GM23338 (cell line): ENCODE results near the gene SOAT2. TPM values are rescaled to one million over a fixed set of nuclear protein-coding genes. Genes with fewer than 3 reads are reported as not detected.

Experiments used
- ATAC-seq: fragments of 200-7000 bp; cut with Tn5 transposase; 3 replicates; pipeline ENCODE4 v1.9.1; 2020
- DNase-seq: peaks from one replicate; pipeline ENCODE4 v3.0.0-alpha.2; 2015; ENCODE audit warnings: low spot score
- H2AFZ ChIP-seq: fragments of 200-600 bp; sonication (generic); 2 replicates; pipeline ENCODE4 v1.8.0; 2016; ENCODE audit warnings: antibody characterized with exemption, mild to moderate bottlenecking, moderate library complexity
- H3F3A ChIP-seq: fragments of 200-600 bp; sonication (generic); replicated peaks from 2 replicates; pipeline ENCODE4 v1.8.0; 2017; ENCODE audit warnings: antibody characterized with exemption, mixed run types, low read depth
- H3K27ac ChIP-seq: fragments of 200-600 bp; sonication (generic); 2 replicates; pipeline ENCODE4 v1.6.1; 2016; ENCODE audit warnings: low read depth
- H3K27me3 ChIP-seq: fragments of 200-600 bp; sonication (generic); 2 replicates; pipeline ENCODE4 v1.8.0; 2016; ENCODE audit warnings: mild to moderate bottlenecking, mixed run types, moderate library complexity; ENCODE audit not compliant: insufficient read depth
- H3K36me3 ChIP-seq: fragments of 200-600 bp; sonication (generic); 2 replicates; pipeline ENCODE4 v1.8.0; 2016; ENCODE audit warnings: mild to moderate bottlenecking; ENCODE audit not compliant: insufficient read depth
- H3K4me1 ChIP-seq: fragments of 200-600 bp; sonication (generic); 2 replicates; pipeline ENCODE4 v1.8.0; 2016; ENCODE audit warnings: mild to moderate bottlenecking, moderate library complexity; ENCODE audit not compliant: insufficient read depth
- H3K4me2 ChIP-seq: fragments of 200-600 bp; sonication (generic); 2 replicates; pipeline ENCODE4 v1.7.1; 2017; ENCODE audit warnings: mixed run types
- H3K4me3 ChIP-seq: fragments of 200-600 bp; sonication (generic); 2 replicates; pipeline ENCODE4 v1.6.1; 2016; ENCODE audit warnings: mixed run types
- H3K79me2 ChIP-seq: fragments of 200-600 bp; sonication (generic); replicated peaks from 2 replicates; pipeline ENCODE4 v1.8.0; 2017; ENCODE audit warnings: mild to moderate bottlenecking; ENCODE audit not compliant: insufficient read depth
- H3K9me2 ChIP-seq: fragments of 200-600 bp; sonication (generic); 2 replicates; pipeline ENCODE4 v1.8.0; 2017; ENCODE audit not compliant: insufficient read depth
- H4K20me1 ChIP-seq: fragments of 200-600 bp; sonication (generic); replicated peaks from 2 replicates; pipeline ENCODE4 v1.8.0; 2017; ENCODE audit warnings: mild to moderate bottlenecking; ENCODE audit not compliant: insufficient read depth
- H3K27ac Mint-ChIP-seq: 2 replicates; pipeline ENCODE4 v1.8.0; 2020; ENCODE audit warnings: inconsistent platforms, mild to moderate bottlenecking, moderate library complexity, mixed read lengths
- H3K27me3 Mint-ChIP-seq: 3 replicates; pipeline ENCODE4 v1.8.0; 2022; ENCODE audit warnings: low read depth, mild to moderate bottlenecking, moderate library complexity, mixed read lengths, inconsistent platforms; ENCODE audit not compliant: insufficient read depth, poor library complexity
- H3K36me3 Mint-ChIP-seq: 3 replicates; pipeline ENCODE4 v1.8.0; 2021; ENCODE audit warnings: low read depth, mild to moderate bottlenecking, inconsistent platforms, moderate library complexity, mixed read lengths
- H3K4me1 Mint-ChIP-seq: 3 replicates; pipeline ENCODE4 v1.8.0; 2020; ENCODE audit warnings: mild to moderate bottlenecking, inconsistent platforms, mixed read lengths
- H3K4me3 Mint-ChIP-seq: 3 replicates; pipeline ENCODE4 v1.8.0; 2021; ENCODE audit warnings: moderate library complexity, mild to moderate bottlenecking, inconsistent platforms, mixed read lengths
- H3K9me3 Mint-ChIP-seq: 3 replicates; pipeline ENCODE4 v1.8.0; 2020; ENCODE audit warnings: moderate library complexity, mild to moderate bottlenecking, inconsistent platforms, mixed read lengths
- CREB1 ChIP-seq: fragments of 250-450 bp; sonication (Bioruptor Pico); IDR thresholded peaks from 2 replicates; pipeline ENCODE4 v1.5.0; 2020; ENCODE audit warnings: low read depth, mild to moderate bottlenecking, moderate library complexity
- EZH2 ChIP-seq: fragments of 200-600 bp; sonication (generic); IDR thresholded peaks from one replicate; pipeline ENCODE4 v1.8.0; 2017; ENCODE audit warnings: antibody characterized with exemption, mild to moderate bottlenecking, low read depth; ENCODE audit not compliant: unreplicated experiment
- EZH2phosphoT487 ChIP-seq: fragments of 200-600 bp; sonication (generic); IDR thresholded peaks from one replicate; pipeline ENCODE4 v1.8.1; 2018; ENCODE audit warnings: antibody characterized with exemption; ENCODE audit not compliant: unreplicated experiment
- JUNB ChIP-seq: IDR thresholded peaks from one replicate; pipeline ENCODE4 v1.6.1; 2016; ENCODE audit warnings: antibody characterized with exemption; ENCODE audit not compliant: unreplicated experiment
- NANOG ChIP-seq: IDR thresholded peaks from 2 replicates; pipeline ENCODE4 v1.6.1; 2016; ENCODE audit warnings: antibody characterized with exemption, borderline replicate concordance
- POLR2AphosphoS5 ChIP-seq: IDR thresholded peaks from 2 replicates; pipeline ENCODE4 v1.6.1; 2016; ENCODE audit warnings: antibody characterized with exemption, low read depth
- STAT1 ChIP-seq: IDR thresholded peaks from one replicate; pipeline ENCODE4 v1.6.1; 2016; ENCODE audit warnings: antibody characterized with exemption; ENCODE audit not compliant: unreplicated experiment
- ZNF114 ChIP-seq: fragments of 250-450 bp; sonication (Bioruptor Pico); IDR thresholded peaks from 2 replicates; pipeline ENCODE4 v1.5.0; 2020; ENCODE audit warnings: mild to moderate bottlenecking, moderate library complexity
- ZNF331 ChIP-seq: fragments of 250-450 bp; sonication (Bioruptor Pico); IDR thresholded peaks from 2 replicates; pipeline ENCODE4 v1.5.0; 2020; ENCODE audit warnings: low read depth, mild to moderate bottlenecking, moderate library complexity
- polyA plus RNA-seq: library from polyadenylated mRNA; unstranded; fragments of >200 nt; fragmentation: Nextera tagmentation; extraction: Ambion mirVana; gene quantifications from 2 replicates; pipeline ENCODE4 v1.2.1, GENCODE V29; 2016
- total RNA-seq: library from RNA; depleted of rRNA; stranded (reverse); fragments of >200 nt; shearing (Covaris generic); gene quantifications from 2 replicates; pipeline ENCODE4 v1.2.3, GENCODE V29; 2014
- TF ChIP-seq, protein P1 (sequence below), 2 experiments: fragments of 200-600 bp in 1 of 2; sonication (generic) in 1 of 2; conservative IDR thresholded peaks; 2 replicates each; pipeline versions ENCODE4 v1.5.1 to v1.6.1; 2016 to 2017; ENCODE audit warnings: antibody characterized with exemption in 2 of 2, low read depth in 2 of 2, mild to moderate bottlenecking in 2 of 2, moderate library complexity in 1 of 2
- TF ChIP-seq, protein P2 (sequence below): IDR thresholded peaks from 2 replicates; pipeline ENCODE4 v1.6.1; 2016; ENCODE audit warnings: antibody characterized with exemption
- TF ChIP-seq, protein P3 (sequence below): IDR thresholded peaks from one replicate; pipeline ENCODE4 v1.6.1; 2018; ENCODE audit warnings: antibody characterized with exemption; ENCODE audit not compliant: unreplicated experiment

Gene SOAT2
- total and polyA plus RNA-seq, 2 experiments from 2014 or later, result not detected

DNA sequence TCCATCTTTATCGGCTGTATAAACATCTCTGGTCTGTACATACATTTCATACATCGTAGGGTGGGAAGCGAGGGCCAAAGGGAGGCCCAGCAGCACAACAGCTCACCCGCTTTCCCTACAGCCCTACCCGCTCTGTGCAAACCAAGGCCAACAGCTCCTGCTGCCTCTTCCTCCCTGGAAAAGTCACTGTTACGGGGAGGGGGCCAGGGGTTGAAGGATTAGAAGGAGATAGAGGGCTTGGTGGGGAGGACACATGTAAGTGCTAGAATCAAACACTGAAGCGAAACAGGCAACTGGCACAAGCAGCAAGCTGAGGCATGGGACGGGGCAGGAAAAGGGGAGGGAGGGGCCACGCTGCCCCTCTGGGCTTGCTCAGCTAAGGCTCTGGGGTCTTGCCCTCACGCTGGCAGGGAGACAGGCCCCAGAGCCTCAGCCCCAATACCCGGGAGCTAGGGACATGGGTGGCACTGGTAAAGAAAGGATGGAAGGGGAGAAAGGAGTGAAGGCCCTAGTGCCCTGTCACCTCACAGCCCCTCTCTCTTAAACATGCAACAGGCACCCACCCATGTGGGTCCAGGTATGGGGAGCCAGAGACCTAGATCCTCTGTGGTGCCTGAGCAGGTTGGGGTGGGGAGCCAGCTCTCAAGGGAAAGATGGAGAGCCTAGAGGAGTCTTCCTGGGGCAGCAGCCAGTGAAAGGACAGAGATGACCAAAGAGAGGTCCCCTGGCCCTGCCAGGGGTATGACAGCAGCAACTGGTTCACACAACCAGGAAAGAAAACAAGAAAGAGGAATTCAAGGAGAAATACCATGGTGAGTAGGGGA lies 38.5 kb upstream of the SOAT2 start:
- peaks cover 9% of the 10 kb centered on the region for H3K4me1 ChIP-seq
- no peak for ATAC-seq
- no peak overlapping the region for H3K27ac ChIP-seq
- H3K79me2 ChIP-seq, result no peaks in the 10 kb centered on the region
- H3K36me3 ChIP-seq, result no peaks in the 10 kb centered on the region; the same call in 1 of the 2 replicates
- no peak for DNase-seq
- no peak overlapping the region for H2AFZ ChIP-seq
- no peak overlapping the region for H3K4me2 ChIP-seq
- H3K27me3 Mint-ChIP-seq, result peaks cover 13% of the 10 kb centered on the region
- H3F3A ChIP-seq, result no peaks in the 10 kb centered on the region
- H3K9me2 ChIP-seq, result no peaks in the 10 kb centered on the region
- no peaks in the 10 kb centered on the region for H3K27me3 ChIP-seq
- peaks cover 28% of the 10 kb centered on the region for H3K4me1 Mint-ChIP-seq
- TF ChIP-seq STAT1, result no peak
- H3K27ac Mint-ChIP-seq, result no peak overlapping the region
- H3K4me3 ChIP-seq, result no peak overlapping the region
- H3K9me3 Mint-ChIP-seq, result no peaks in the 10 kb centered on the region
- no peaks in the 10 kb centered on the region for H4K20me1 ChIP-seq
- H3K4me3 Mint-ChIP-seq, result no peak overlapping the region
- H3K36me3 Mint-ChIP-seq, result peaks cover 3% of the 10 kb centered on the region; the same call in 1 of the 3 replicates

DNA sequence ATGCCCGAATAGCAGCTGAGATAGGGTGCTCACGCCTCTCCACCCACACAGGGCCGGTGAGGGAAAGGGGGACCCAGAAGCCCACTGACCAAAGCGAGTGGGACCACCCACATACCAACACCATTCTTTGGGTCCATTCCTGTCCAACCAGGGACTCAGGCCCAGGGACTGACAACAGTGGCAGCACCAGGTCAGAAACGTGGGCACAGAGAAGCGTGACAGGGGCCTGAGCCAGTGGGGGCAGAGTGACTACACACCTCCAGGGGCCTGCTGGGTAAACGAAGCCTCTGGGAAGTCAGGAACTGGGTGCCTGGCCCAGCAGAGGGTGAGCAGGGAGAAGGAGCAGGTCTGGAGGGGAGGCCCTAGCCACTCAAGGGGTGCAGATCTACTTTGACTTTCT lies 37.8 kb upstream of the SOAT2 start:
- peaks cover 19% of the 10 kb centered on the region for H3K27me3 Mint-ChIP-seq
- 0 out of 2 replicates have a peak, but pooled peaks cover 3% of the 10 kb centered on the region for H3K27me3 ChIP-seq
- H3K36me3 ChIP-seq, result no peaks in the 10 kb centered on the region; the same call in 1 of the 2 replicates
- H3K4me1 Mint-ChIP-seq, result peaks cover 35% of the 10 kb centered on the region
- H3K4me3 ChIP-seq, result no peak overlapping the region
- peaks cover 3% of the 10 kb centered on the region; the same call in 1 of the 3 replicates for H3K36me3 Mint-ChIP-seq
- H3K27ac ChIP-seq, result no peak overlapping the region
- peaks cover 15% of the 10 kb centered on the region for H3K4me1 ChIP-seq
- H3K27ac Mint-ChIP-seq, result no peak overlapping the region
- no peak for DNase-seq
- H3F3A ChIP-seq, result no peaks in the 10 kb centered on the region
- H3K9me2 ChIP-seq, result no peaks in the 10 kb centered on the region
- H2AFZ ChIP-seq, result no peak overlapping the region
- no peak for ATAC-seq
- H4K20me1 ChIP-seq, result no peaks in the 10 kb centered on the region
- H3K4me3 Mint-ChIP-seq, result no peak overlapping the region
- H3K79me2 ChIP-seq, result no peaks in the 10 kb centered on the region
- H3K4me2 ChIP-seq, result no peak overlapping the region
- no peaks in the 10 kb centered on the region for H3K9me3 Mint-ChIP-seq
- TF ChIP-seq POLR2AphosphoS5 (no peak), CREB1 (CRISPR knock-in tag) (no peak), ZNF331 (CRISPR knock-in tag) (no peak), EZH2phosphoT487 (no peak), JUNB (no peak), ZNF114 (CRISPR knock-in tag) (no peak), NANOG (no peak), STAT1 (no peak), EZH2 (no peak)
- TF ChIP-seq, protein P1, sequence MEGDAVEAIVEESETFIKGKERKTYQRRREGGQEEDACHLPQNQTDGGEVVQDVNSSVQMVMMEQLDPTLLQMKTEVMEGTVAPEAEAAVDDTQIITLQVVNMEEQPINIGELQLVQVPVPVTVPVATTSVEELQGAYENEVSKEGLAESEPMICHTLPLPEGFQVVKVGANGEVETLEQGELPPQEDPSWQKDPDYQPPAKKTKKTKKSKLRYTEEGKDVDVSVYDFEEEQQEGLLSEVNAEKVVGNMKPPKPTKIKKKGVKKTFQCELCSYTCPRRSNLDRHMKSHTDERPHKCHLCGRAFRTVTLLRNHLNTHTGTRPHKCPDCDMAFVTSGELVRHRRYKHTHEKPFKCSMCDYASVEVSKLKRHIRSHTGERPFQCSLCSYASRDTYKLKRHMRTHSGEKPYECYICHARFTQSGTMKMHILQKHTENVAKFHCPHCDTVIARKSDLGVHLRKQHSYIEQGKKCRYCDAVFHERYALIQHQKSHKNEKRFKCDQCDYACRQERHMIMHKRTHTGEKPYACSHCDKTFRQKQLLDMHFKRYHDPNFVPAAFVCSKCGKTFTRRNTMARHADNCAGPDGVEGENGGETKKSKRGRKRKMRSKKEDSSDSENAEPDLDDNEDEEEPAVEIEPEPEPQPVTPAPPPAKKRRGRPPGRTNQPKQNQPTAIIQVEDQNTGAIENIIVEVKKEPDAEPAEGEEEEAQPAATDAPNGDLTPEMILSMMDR (conservative IDR thresholded peaks at IDR 0.05; ENCODE audit: low read depth in 2 of 2), result no peak
- TF ChIP-seq, protein P2, sequence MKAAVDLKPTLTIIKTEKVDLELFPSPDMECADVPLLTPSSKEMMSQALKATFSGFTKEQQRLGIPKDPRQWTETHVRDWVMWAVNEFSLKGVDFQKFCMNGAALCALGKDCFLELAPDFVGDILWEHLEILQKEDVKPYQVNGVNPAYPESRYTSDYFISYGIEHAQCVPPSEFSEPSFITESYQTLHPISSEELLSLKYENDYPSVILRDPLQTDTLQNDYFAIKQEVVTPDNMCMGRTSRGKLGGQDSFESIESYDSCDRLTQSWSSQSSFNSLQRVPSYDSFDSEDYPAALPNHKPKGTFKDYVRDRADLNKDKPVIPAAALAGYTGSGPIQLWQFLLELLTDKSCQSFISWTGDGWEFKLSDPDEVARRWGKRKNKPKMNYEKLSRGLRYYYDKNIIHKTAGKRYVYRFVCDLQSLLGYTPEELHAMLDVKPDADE, result no peak
- TF ChIP-seq, protein P3, sequence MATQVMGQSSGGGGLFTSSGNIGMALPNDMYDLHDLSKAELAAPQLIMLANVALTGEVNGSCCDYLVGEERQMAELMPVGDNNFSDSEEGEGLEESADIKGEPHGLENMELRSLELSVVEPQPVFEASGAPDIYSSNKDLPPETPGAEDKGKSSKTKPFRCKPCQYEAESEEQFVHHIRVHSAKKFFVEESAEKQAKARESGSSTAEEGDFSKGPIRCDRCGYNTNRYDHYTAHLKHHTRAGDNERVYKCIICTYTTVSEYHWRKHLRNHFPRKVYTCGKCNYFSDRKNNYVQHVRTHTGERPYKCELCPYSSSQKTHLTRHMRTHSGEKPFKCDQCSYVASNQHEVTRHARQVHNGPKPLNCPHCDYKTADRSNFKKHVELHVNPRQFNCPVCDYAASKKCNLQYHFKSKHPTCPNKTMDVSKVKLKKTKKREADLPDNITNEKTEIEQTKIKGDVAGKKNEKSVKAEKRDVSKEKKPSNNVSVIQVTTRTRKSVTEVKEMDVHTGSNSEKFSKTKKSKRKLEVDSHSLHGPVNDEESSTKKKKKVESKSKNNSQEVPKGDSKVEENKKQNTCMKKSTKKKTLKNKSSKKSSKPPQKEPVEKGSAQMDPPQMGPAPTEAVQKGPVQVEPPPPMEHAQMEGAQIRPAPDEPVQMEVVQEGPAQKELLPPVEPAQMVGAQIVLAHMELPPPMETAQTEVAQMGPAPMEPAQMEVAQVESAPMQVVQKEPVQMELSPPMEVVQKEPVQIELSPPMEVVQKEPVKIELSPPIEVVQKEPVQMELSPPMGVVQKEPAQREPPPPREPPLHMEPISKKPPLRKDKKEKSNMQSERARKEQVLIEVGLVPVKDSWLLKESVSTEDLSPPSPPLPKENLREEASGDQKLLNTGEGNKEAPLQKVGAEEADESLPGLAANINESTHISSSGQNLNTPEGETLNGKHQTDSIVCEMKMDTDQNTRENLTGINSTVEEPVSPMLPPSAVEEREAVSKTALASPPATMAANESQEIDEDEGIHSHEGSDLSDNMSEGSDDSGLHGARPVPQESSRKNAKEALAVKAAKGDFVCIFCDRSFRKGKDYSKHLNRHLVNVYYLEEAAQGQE, result no peak
